Inflammatory macrophage treated with lipopolysaccharide for 4 hours (primary cell): ENCODE results near the gene RBM22.

ENCODE experiments used
- DNase-seq: peaks from one replicate; pipeline ENCODE4 v3.0.0-alpha.2; 2020

The RBM22 gene

GRCh38 chr5:150672237-150672883 is 28.5 kb downstream of the RBM22 start:
- DNase-seq, result peak; percentile 1

GRCh38 chr5:150671509-150672236 is 29.2 kb downstream of the RBM22 start:
- peak; percentile 1 for DNase-seq

GRCh38 chr5:150670948-150671310 is 29.9 kb downstream of the RBM22 start:
- no peak for DNase-seq

DNA sequence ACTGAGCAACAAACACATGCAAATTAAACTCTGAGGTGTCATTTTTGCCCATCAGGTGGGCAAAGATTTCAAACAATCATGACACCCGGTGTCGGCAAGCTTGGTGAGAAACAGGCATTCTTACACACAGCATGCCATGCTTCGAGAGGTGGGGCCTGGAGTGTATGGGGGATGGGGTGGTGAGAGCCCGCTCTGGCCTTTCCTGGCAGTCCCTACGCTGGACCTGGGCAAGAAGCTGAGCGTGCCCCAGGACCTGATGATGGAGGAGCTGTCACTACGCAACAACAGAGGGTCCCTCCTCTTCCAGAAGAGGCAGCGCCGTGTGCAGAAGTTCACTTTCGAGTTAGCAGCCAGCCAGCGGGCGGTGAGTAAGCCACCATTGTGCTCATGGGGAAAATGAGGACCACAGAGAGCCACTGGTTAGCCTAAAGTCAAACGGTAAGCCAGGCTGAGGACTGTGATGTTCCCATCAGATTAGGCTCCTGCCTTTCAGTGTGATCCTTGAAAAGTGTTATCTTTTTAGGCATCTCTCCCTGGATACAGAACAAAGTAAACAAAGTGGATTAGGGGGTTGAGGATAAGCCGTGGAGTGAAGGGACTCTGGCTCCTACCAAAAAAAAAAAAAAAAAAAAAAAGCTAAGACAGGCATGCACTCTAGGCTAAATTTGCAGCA is 30.5 kb downstream of the RBM22 start:
- no peak for DNase-seq

GRCh38 chr5:150665044-150665443 is 35.8 kb downstream of the RBM22 start:
- DNase-seq, result no peak

- DNase-seq, result no peak
Measured at GRCh38 chr5:150663936-150664335, 36.9 kb downstream of the RBM22 start.

DNA sequence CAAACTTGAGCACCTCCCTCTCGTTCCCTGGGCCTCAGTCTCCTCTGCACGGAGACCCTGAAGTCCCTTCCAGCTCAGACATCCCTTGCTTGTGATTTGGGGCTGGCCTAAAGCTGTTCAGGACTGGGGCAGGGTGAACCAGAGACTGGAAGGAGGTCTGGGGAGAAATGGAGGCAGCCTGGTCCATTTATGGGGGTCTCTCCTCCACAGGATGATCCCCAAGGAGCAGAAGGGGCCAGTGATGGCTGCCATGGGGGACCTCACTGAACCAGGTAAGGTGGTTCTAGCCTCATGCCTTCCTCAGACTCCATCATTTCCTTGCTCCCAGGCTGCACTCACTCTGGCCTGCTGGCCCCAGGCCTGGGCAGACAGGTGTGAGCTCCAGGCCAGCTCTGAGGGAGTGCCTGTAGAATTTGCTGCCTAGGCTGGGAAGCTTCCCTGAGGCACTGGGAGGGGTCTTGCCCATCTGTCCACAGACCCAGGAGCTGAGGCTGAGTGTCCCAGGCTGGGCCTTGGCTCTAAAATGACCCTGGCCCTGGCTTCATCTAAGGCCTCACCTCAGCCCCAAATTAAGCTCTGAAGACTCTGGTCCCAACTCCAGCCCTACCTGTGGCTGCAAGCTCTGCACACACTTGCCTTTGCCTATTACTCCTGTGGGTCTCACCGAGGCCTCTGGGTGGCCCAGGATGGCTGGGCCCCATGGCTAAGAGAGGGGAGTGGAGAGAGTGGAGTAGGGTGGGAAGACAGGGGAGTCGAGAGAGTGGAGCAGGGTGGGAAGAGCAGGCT is 37.9 kb downstream of the RBM22 start:
- DNase-seq, result no peak

DNA sequence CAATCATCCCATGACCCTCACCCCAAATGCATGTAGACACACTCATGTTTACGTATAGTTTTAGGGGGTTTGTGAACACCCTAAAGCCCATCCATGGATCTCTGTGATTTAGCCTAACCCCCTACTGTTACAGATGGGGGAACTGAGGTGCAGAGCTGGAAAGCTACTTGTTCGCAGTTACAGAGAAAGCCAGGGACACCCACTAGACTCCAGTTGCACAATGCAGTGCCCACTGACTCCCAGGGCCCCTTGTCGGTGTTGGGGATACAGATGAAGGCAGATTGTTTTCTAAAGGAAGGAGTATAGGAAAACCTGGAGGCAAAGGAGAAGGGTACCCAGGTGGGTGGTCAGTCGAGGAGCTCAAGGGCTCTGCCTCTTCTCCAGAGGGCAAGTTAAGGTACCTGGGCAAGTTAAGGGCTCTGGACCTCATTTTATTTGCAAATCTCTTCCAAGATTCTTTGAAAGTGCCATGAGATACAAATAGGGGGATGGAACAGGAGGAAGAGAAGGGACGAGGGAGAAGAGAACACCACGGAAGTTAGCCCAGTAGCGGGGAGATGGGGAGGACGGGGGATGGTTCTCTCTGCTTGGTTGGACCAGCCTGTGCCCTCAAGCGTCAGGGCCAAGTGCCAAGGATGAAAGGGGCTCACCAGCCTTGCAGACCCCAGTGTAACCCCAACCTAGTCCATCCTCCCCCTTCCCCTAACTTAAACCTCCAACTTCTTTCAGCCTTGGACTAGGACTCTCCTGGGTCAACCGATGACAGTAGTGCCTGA is 38.9 kb downstream of the RBM22 start:
- no peak for DNase-seq

DNA sequence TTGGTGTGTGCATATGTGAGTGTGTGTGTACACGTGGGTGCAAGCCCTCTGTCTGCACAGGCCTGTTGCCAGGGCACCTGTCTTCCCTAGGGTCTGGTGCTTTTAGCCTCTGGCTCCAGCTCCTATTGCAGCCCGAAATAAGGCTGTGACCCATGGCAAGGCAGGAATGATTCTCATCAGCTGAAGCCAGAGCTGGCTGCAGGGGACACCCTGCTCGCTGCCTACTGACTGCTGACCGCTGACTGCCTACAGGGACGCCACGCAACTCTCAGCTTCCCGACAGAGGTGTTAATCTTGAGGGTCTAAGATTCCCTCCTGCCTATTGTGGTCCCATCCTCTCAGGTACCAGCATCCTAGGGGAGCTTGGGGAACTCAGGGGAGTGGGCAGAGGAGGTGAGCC is 39.8 kb downstream of the RBM22 start, which contains the start of gene MYOZ3:
TSS of gene MYOZ3 (plus strand) at position 166 of the 400 bp plus-strand sequence. CDS start 1,691 bp downstream, outside the sequence.
- no peak for DNase-seq

DNA sequence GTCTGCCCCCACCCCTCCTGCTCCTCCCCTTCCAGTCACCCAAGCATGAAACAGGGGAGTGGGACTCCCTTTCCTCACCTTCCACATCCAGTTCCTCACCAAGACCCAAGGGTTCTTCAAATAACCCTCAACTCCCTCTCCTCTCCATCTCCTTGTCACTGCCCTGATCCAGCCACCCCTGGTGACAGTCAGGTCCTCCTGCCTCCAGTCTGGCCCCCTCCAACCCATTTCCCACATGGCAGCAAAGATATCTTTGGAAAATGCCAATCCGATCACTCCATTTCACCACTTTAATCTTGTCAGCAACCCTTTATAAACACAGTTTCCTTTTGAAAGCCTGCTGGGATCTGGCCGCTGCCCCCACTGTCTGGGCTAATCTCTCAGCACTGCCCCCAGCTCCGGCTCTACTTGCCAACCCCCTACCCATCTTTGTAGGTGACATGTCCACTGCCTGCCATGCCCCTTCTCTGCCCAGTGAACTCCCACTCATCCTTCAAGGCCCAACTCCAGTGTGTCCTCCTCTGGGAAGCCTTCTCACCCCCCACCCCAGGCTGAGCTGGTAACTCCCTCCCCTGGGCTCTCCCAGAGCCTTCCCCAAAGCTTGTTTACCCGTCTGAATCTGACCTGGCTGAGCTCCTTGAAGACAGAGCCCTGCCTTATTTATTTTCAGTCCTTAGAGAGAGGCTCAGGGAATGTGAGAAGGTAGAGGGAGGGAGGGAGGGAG is 40.6 kb downstream of the RBM22 start:
- no peak for DNase-seq

GRCh38 chr5:150659360-150660107 is 41.3 kb downstream of the RBM22 start:
- DNase-seq, result no peak

DNA sequence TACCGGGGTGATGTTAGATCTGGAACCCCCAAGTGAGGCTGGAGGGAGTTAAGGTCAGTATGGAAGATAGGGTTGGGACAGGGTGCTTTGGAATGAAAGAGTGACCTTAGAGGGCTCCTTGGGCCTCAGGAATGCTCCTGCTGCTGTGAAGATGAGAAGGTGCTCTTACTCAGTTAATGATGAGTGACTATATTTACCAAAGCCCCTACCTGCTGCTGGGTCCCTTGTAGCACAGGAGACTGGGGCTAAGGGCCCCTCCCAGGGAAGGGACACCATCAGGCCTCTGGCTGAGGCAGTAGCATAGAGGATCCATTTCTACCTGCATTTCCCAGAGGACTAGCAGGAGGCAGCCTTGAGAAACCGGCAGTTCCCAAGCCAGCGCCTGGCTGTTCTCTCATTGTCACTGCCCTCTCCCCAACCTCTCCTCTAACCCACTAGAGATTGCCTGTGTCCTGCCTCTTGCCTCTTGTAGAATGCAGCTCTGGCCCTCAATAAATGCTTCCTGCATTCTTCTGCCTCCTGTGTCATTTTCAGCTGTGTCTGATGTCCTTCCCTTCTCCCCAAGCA is 42.1 kb downstream of the RBM22 start:
- DNase-seq, result no peak

DNA sequence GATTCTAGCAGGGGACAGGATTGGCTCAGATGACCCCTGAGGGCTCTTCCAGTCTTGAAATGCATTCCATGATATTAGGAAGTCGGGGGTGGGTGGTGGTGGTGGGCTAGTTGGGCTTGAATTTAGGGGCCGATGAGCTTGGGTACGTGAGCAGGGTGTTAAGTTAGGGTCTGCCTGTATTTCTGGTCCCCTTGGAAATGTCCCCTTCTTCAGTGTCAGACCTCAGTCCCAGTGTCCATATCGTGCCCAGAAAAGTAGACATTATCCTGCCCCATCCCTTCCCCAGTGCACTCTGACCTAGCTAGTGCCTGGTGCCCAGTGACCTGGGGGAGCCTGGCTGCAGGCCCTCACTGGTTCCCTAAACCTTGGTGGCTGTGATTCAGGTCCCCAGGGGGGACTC is 42.7 kb downstream of the RBM22 start:
- no peak for DNase-seq

GRCh38 chr5:150656191-150657132 is 44.4 kb downstream of the RBM22 start:
- DNase-seq, result peak; percentile 33

DNA sequence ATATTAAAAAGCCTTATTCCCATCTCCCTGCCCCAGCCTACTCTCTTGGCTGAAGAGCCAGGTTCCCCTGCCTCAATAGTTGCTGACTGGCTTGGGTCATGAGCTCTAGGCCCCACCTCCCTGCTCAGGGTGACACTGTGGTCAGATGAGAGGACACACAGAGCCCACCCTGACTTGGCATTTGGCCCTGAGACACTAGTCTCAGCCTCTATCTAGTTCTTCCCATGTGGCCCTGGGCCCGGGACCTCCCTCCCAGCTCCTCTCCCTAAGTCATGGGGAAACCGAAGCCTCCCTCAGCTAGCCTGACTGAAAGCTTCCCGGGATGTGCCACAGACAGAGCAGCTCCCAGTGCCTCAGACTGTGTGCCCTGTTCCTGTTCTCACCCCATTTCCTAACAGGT is 45.6 kb downstream of the RBM22 start:
- DNase-seq, result no peak

GRCh38 chr5:150653762-150654556 is 46.9 kb downstream of the RBM22 start:
- DNase-seq, result no peak

- no peak for DNase-seq
Measured at GRCh38 chr5:150653145-150653761, 47.6 kb downstream of the RBM22 start.
